Sigmoid colon (tissue), 7 donors: Measurements from ENCODE around the gene WDSUB1. TPM values are rescaled to one million over a fixed set of nuclear protein-coding genes. Genes with fewer than 3 reads are reported as not detected.

Source experiments
- DNase-seq: peaks from one replicate; pipeline ENCODE4 v3.0.0-alpha.2; 2019
- H3K27ac ChIP-seq, 4 donors: fragments of 200-600 bp; sonication (generic); one replicate each; pipeline ENCODE4 v1.5.1; 2016 to 2019; ENCODE audit warnings: mild to moderate bottlenecking in 1 of 4
- H3K27me3 ChIP-seq, 3 donors: fragments of 200-600 bp; sonication (generic); one replicate each; pipeline ENCODE4 v1.5.1; 2019; ENCODE audit warnings: mild to moderate bottlenecking in 1 of 3
- H3K36me3 ChIP-seq, 4 donors: fragments of 200-600 bp; sonication (generic); one replicate each; pipeline ENCODE4 v1.5.1; 2016 to 2019
- H3K4me1 ChIP-seq, 4 donors: fragments of 200-600 bp; sonication (generic); one replicate each; pipeline ENCODE4 v1.5.1; 2017 to 2019
- H3K4me3 ChIP-seq, 4 donors: fragments of 200-600 bp; sonication (generic); one replicate each; pipeline ENCODE4 v1.5.1; 2017 to 2019; ENCODE audit warnings: mild to moderate bottlenecking in 2 of 4, moderate library complexity in 1 of 4
- H3K9me3 ChIP-seq, 4 donors: fragments of 200-600 bp in 3 of 4; sonication (generic) in 3 of 4; one replicate each; pipeline versions ENCODE4 v1.5.1 to v1.6.1; 2013 to 2019
- CTCF ChIP-seq, 4 experiments: fragments of 450-650 bp in 3 of 4; fragments of 200-600 bp in 1 of 4; IDR thresholded peaks; one replicate each; pipeline ENCODE4 v1.5.1; 2016 to 2019; ENCODE audit warnings: antibody characterized with exemption in 4 of 4, mild to moderate bottlenecking in 3 of 4, moderate library complexity in 2 of 4
- EP300 ChIP-seq, 4 donors: sonication (generic); formaldehyde crosslinking; IDR thresholded peaks; one replicate each; pipeline ENCODE4 v1.6.1; 2017; ENCODE audit warnings: antibody characterized with exemption in 4 of 4
- POLR2A ChIP-seq, 2 donors: fragments of 450-650 bp; IDR thresholded peaks; one replicate each; pipeline ENCODE4 v1.6.1; 2016; ENCODE audit warnings: antibody characterized with exemption in 2 of 2, mild to moderate bottlenecking in 2 of 2, moderate library complexity in 2 of 2
- POLR2AphosphoS5 ChIP-seq, 4 donors: sonication (generic); formaldehyde crosslinking; IDR thresholded peaks; one replicate each; pipeline ENCODE4 v1.6.1; 2017; ENCODE audit warnings: antibody characterized with exemption in 4 of 4
- WGBS, 2 donors: extraction: QIAGEN DNeasy Blood & Tissue Kit; methylation state at CpG; one replicate each; pipeline ENCODE4 v1.1.7; 2013; 5-methylcytosine and 5-hydroxymethylcytosine counted together
- intact Hi-C: fragments of 100-400 bp; cut with DNase I; formaldehyde crosslinking; loops from one replicate; pipeline ENCODE4 v1.15.1; 2023
- polyA plus RNA-seq, 3 donors: library from polyadenylated mRNA; stranded (reverse); fragments of 200-250 nt; gene quantifications; one replicate each; pipeline ENCODE4 v1.2.3, GENCODE V29; 2013
- total RNA-seq, 4 donors: library from RNA; depleted of rRNA; stranded (reverse); fragments of >200 nt; gene quantifications; one replicate each; pipeline ENCODE4 v1.1.0, GENCODE V29; 2016
- donor health status: healthy with polysubstance abuse.
- donor health status: Bipolar disorder and iron deficiency.
- donor health status: healthy.

The WDSUB1 gene
- total and polyA plus RNA-seq, 7 donors = 5.6 to 23.0 (median 8.9) TPM

GRCh38 chr2:159246325-159246988 is 40.0 kb downstream of the WDSUB1 start:
- Histone ChIP-seq H3K27me3 (no peaks in the 10 kb centered on the region), H3K36me3 (peaks cover 6 to 52% (median 14%) of the 10 kb centered on the region in 4 donors), H3K4me1 (peaks cover 0 to 14% (median 3%) of the 10 kb centered on the region in 4 donors), H3K9me3 (no peaks in the 10 kb centered on the region), H3K27ac (no peak overlapping the region), H3K4me3 (no peak overlapping the region)
- WGBS, 2 donors = 92 to 93% methylated on average over 7 of the region's 7 CpGs
- TF ChIP-seq CTCF (IDR thresholded peaks at IDR 0.05) (no peak), EP300 (IDR thresholded peaks at IDR 0.05) (no peak), POLR2A (IDR thresholded peaks at IDR 0.05) (no peak), POLR2AphosphoS5 (IDR thresholded peaks at IDR 0.05) (no peak)
- intact Hi-C loops = no loop called here
- DNase-seq = no peak

- no peak for TF ChIP-seq POLR2AphosphoS5 (IDR thresholded peaks at IDR 0.05)
- no peak for TF ChIP-seq CTCF (IDR thresholded peaks at IDR 0.05)
- TF ChIP-seq EP300 (IDR thresholded peaks at IDR 0.05) = no peak
- TF ChIP-seq POLR2A (IDR thresholded peaks at IDR 0.05) = no peak
- peaks cover 17 to 82% (median 24%) of the 10 kb centered on the region in 4 donors for H3K36me3 ChIP-seq
- no peaks in the 10 kb centered on the region for H3K4me1 ChIP-seq
- intact Hi-C loops = no loop called here
- no peaks in the 10 kb centered on the region for H3K9me3 ChIP-seq
- DNase-seq = no peak
- no peak overlapping the region for H3K27ac ChIP-seq
- H3K4me3 ChIP-seq = no peak overlapping the region
- H3K27me3 ChIP-seq = no peaks in the 10 kb centered on the region
These were observed 43.0 kb downstream of the WDSUB1 start for GRCh38 chr2:159243529-159243928.

GRCh38 chr2:159234868-159235267 is 51.6 kb downstream of the WDSUB1 start:
- H3K4me3 ChIP-seq = no peak overlapping the region
- peaks cover 0 to 13% (median 10%) of the 10 kb centered on the region in 4 donors for H3K4me1 ChIP-seq
- intact Hi-C loops = no loop called here
- WGBS, 2 donors = 84 to 93% methylated on average over 6 of the region's 6 CpGs
- DNase-seq = no peak
- no peak for TF ChIP-seq CTCF (IDR thresholded peaks at IDR 0.05)
- no peak for TF ChIP-seq POLR2A (IDR thresholded peaks at IDR 0.05)
- TF ChIP-seq POLR2AphosphoS5 (IDR thresholded peaks at IDR 0.05) = no peak
- no peak for TF ChIP-seq EP300 (IDR thresholded peaks at IDR 0.05)
- peaks cover 17 to 76% (median 28%) of the 10 kb centered on the region in 4 donors for H3K36me3 ChIP-seq
- no peak overlapping the region for H3K27ac ChIP-seq
- H3K9me3 ChIP-seq = no peaks in the 10 kb centered on the region
- no peaks in the 10 kb centered on the region for H3K27me3 ChIP-seq

GRCh38 chr2:159232456-159233170 is 53.9 kb downstream of the WDSUB1 start:
- Histone ChIP-seq H3K36me3 (peaks cover 15 to 76% (median 39%) of the 10 kb centered on the region in 4 donors), H3K27me3 (no peaks in the 10 kb centered on the region)
- intact Hi-C loops = no loop called here

More at GRCh38 chr2:159232456-159233170, 53.9 kb downstream of the WDSUB1 start:
- no peaks in the 10 kb centered on the region for H3K9me3 ChIP-seq
- WGBS, 2 donors = 49 to 63% methylated on average over 3 of the region's 3 CpGs
- H3K4me1 ChIP-seq = peaks cover 0 to 13% (median 10%) of the 10 kb centered on the region in 4 donors
- no peak overlapping the region for H3K4me3 ChIP-seq
- no peak for DNase-seq
- TF ChIP-seq EP300 (IDR thresholded peaks at IDR 0.05) (no peak), POLR2AphosphoS5 (IDR thresholded peaks at IDR 0.05) (no peak), POLR2A (IDR thresholded peaks at IDR 0.05) (no peak), CTCF (IDR thresholded peaks at IDR 0.05) (no peak)
- no peak overlapping the region for H3K27ac ChIP-seq
